ENCODE results near the gene NOP53. TPM values are rescaled to one million over a fixed set of nuclear protein-coding genes. Genes with fewer than 3 reads are reported as not detected.

Gene NOP53
- total and polyA plus RNA-seq, 8 donors = 297 to 576 (median 392) TPM

GRCh38 chr19:47778954-47779351, 33.6 kb downstream of the NOP53 start:
- WGBS, 2 donors = 0% methylated on average over 20 of the region's 20 CpGs
- ATAC-seq = peak; percentile 23 to 65 (median 44)
- H3K4me1 ChIP-seq = peaks cover 0 to 23% (median 5%) of the 10 kb centered on the region in 3 donors

GRCh38 chr19:47779524-47780214, 34.3 kb downstream of the NOP53 start:
- ATAC-seq = peak in 2 of 4 donors; percentile 20 to 28
- H3K36me3 ChIP-seq = no peaks in the 10 kb centered on the region
- no peak for FAIRE-seq
- DNase-seq = peak in 4 of 6 donors; percentile 38 to 66 (median 48)
- H3K9me3 ChIP-seq = no peaks in the 10 kb centered on the region
- no peaks in the 10 kb centered on the region for H3K27me3 ChIP-seq
- peaks cover 0 to 23% (median 5%) of the 10 kb centered on the region in 3 donors for H3K4me1 ChIP-seq
- peak overlapping the region; percentile 74 to 89 (median 83) for H3K4me3 ChIP-seq
- peak overlapping the region in 2 of 4 donors; percentile 98 for H3K27ac ChIP-seq
- intact Hi-C loops (cut with DNase I) = loop anchor here in 2 of 3 donors (10.0 kb wide), 1 partner anchor 65 kb away; the partner anchor contains the start of gene EHD2 (in 2 of the 2)
- no peak for TF ChIP-seq CTCF (IDR thresholded peaks at IDR 0.05)
- WGBS, 2 donors = 31 to 32% methylated on average over 24 of the region's 24 CpGs

More at GRCh38 chr19:47778954-47779351, 33.6 kb downstream of the NOP53 start:
- TF ChIP-seq CTCF (IDR thresholded peaks at IDR 0.05) = no peak
- Histone ChIP-seq H3K4me3 (peak overlapping the region; percentile 74 to 89 (median 83)), H3K36me3 (no peaks in the 10 kb centered on the region), H3K27ac (peak overlapping the region; percentile 97 to 99 (median 98)), H3K27me3 (no peaks in the 10 kb centered on the region), H3K9me3 (no peaks in the 10 kb centered on the region)
- FAIRE-seq = no peak
- intact Hi-C loops (cut with DNase I) = no loop called here
- DNase-seq = peak in 2 of 6 donors; percentile 65 to 66

- FAIRE-seq = no peak
- Histone ChIP-seq H3K27ac (peak overlapping the region in 2 of 4 donors; percentile 98), H3K36me3 (peaks cover 0 to 1% (median 0%) of the 10 kb centered on the region in 3 donors), H3K9me3 (no peaks in the 10 kb centered on the region), H3K27me3 (no peaks in the 10 kb centered on the region), H3K4me1 (peaks cover 0 to 23% (median 5%) of the 10 kb centered on the region in 3 donors), H3K4me3 (peak overlapping the region in 2 of 4 donors; percentile 79 to 87)
- intact Hi-C loops (cut with DNase I) = loop anchor here in 2 of 3 donors (10.0 kb wide), 1 partner anchor 65 kb away; the partner anchor contains the start of gene EHD2 (in 2 of the 2)
- no peak for DNase-seq
- WGBS, 2 donors = 73 to 83% methylated on average over 9 of the region's 9 CpGs
- TF ChIP-seq CTCF (IDR thresholded peaks at IDR 0.05) = no peak
- no peak for ATAC-seq
Measured at GRCh38 chr19:47780215-47780551, 34.8 kb downstream of the NOP53 start.

- FAIRE-seq (no peak), ATAC-seq (no peak), DNase-seq (peak in 1 of 6 donors; percentile 42)
- Histone ChIP-seq H3K27ac (peak overlapping the region in 2 of 4 donors; percentile 25 to 37), H3K4me1 (peaks cover 0 to 18% (median 5%) of the 10 kb centered on the region in 3 donors), H3K27me3 (no peaks in the 10 kb centered on the region), H3K9me3 (no peaks in the 10 kb centered on the region), H3K4me3 (no peak overlapping the region), H3K36me3 (peaks cover 0 to 8% (median 0%) of the 10 kb centered on the region in 3 donors)
- intact Hi-C loops (cut with DNase I) = loop anchor here in 2 of 3 donors (10.0 kb wide), 1 partner anchor 67 kb away; the partner anchor contains the start of gene EHD2 (in 2 of the 2)
- 32 to 41% methylated on average over 9 of the region's 9 CpGs for WGBS, 2 donors
- TF ChIP-seq CTCF (IDR thresholded peaks at IDR 0.05) = no peak
Measured at GRCh38 chr19:47781590-47782262, 36.4 kb downstream of the NOP53 start.

Data from pancreas (tissue), 10 donors.